Liver (tissue), 9 donors: ENCODE measurements around the gene COX5A. TPM values are rescaled to one million over a fixed set of nuclear protein-coding genes. Genes with fewer than 3 reads are reported as not detected.

Source experiments
- DNase-seq: peaks from one replicate; pipeline ENCODE4 v3.0.0-alpha.2; 2017; ENCODE audit warnings: low spot score
- H3K27ac ChIP-seq, 2 donors: one replicate each; pipeline ENCODE4 v1.7.0; 2013; ENCODE audit warnings: inconsistent platforms in 2 of 2, low read length in 2 of 2, control low read depth in 1 of 2, low read depth in 1 of 2, mild to moderate bottlenecking in 1 of 2
- H3K27me3 ChIP-seq, 4 donors: one replicate each; pipeline versions ENCODE4 v1.6.1 to v1.7.0; 2013; ENCODE audit warnings: low read length in 3 of 4, inconsistent platforms in 1 of 4, mild to moderate bottlenecking in 1 of 4, moderate library complexity in 1 of 4; ENCODE audit not compliant: control insufficient read depth in 4 of 4, insufficient read depth in 4 of 4
- H3K36me3 ChIP-seq, 4 donors: one replicate each; pipeline versions ENCODE4 v1.6.1 to v1.7.0; 2013; ENCODE audit warnings: low read length in 3 of 4, mild to moderate bottlenecking in 3 of 4, low read depth in 1 of 4, moderate library complexity in 1 of 4; ENCODE audit not compliant: control insufficient read depth in 4 of 4, insufficient read depth in 3 of 4
- H3K4me1 ChIP-seq, 4 donors: one replicate each; pipeline versions ENCODE4 v1.6.1 to v1.7.0; 2013; ENCODE audit warnings: low read length in 3 of 4, mild to moderate bottlenecking in 3 of 4, moderate library complexity in 1 of 4; ENCODE audit not compliant: control insufficient read depth in 4 of 4, insufficient read depth in 4 of 4
- H3K4me3 ChIP-seq, 3 donors: one replicate each; pipeline versions ENCODE4 v1.6.1 to v1.7.0; 2013; ENCODE audit warnings: low read length in 3 of 3, control low read depth in 1 of 3, low read depth in 1 of 3, mild to moderate bottlenecking in 1 of 3
- H3K9ac ChIP-seq, 2 donors: one replicate each; pipeline ENCODE4 v1.7.0; 2013; ENCODE audit warnings: low read length in 2 of 2, mild to moderate bottlenecking in 2 of 2, moderate library complexity in 2 of 2, control low read depth in 1 of 2, low read depth in 1 of 2
- H3K9me3 ChIP-seq, 4 donors: one replicate each; pipeline versions ENCODE4 v1.6.1 to v1.7.0; 2013; ENCODE audit warnings: low read length in 3 of 4; ENCODE audit not compliant: control insufficient read depth in 4 of 4
- CTCF ChIP-seq: fragments of 150-350 bp; IDR thresholded peaks from 2 replicates; pipeline ENCODE4 v1.5.1; 2017; ENCODE audit warnings: improper control_type of control experiment, low read depth, low read length; ENCODE audit not compliant: missing input control
- FOXA1 ChIP-seq: IDR thresholded peaks from 2 replicates; pipeline ENCODE4 v1.6.1; 2016; ENCODE audit warnings: antibody characterized with exemption
- FOXA2 ChIP-seq: IDR thresholded peaks from 2 replicates; pipeline ENCODE4 v1.6.1; 2016; ENCODE audit warnings: antibody characterized with exemption
- HNF4A ChIP-seq, 2 donors: conservative IDR thresholded peaks; 2 replicates each; pipeline ENCODE4 v1.6.1; 2016; ENCODE audit warnings: antibody characterized with exemption in 2 of 2, mild to moderate bottlenecking in 2 of 2
- JUND ChIP-seq, 2 donors: IDR thresholded peaks; 2 replicates each; pipeline ENCODE4 v1.6.1; 2016; ENCODE audit warnings: antibody characterized with exemption in 2 of 2
- NR2F2 ChIP-seq: IDR thresholded peaks from 2 replicates; pipeline ENCODE4 v1.6.1; 2016; ENCODE audit warnings: antibody characterized with exemption
- RAD21 ChIP-seq, 2 donors: IDR thresholded peaks; 2 replicates each; pipeline ENCODE4 v1.6.1; 2016; ENCODE audit warnings: antibody characterized with exemption in 2 of 2, mild to moderate bottlenecking in 2 of 2
- RXRA ChIP-seq, 2 donors: IDR thresholded peaks; 2 replicates each; pipeline ENCODE4 v1.6.1; 2017 to 2018; ENCODE audit warnings: antibody characterized with exemption in 2 of 2, mild to moderate bottlenecking in 1 of 2
- TAF1 ChIP-seq: conservative IDR thresholded peaks from 2 replicates; pipeline ENCODE4 v1.6.1; 2016; ENCODE audit warnings: antibody characterized with exemption, mild to moderate bottlenecking
- YY1 ChIP-seq: IDR thresholded peaks from 2 replicates; pipeline ENCODE4 v1.6.1; 2016; ENCODE audit warnings: antibody characterized with exemption, mild to moderate bottlenecking
- WGBS: extraction: QIAGEN DNeasy Blood & Tissue Kit; methylation state at CpG from one replicate; pipeline ENCODE4 v1.1.7; 2013; 5-methylcytosine and 5-hydroxymethylcytosine counted together
- polyA plus RNA-seq, 2 donors: library from polyadenylated mRNA; stranded (reverse) in 1 of 2; unstranded in 1 of 2; fragments of 200-250 nt in 1 of 2; fragments of >200 nt in 1 of 2; fragmentation: Nextera tagmentation in 1 of 2; extraction: Ambion mirVana in 1 of 2; gene quantifications; one replicate each; pipeline versions ENCODE4 v1.2.1 to v1.2.3, GENCODE V29; 2013 to 2015
- total RNA-seq, 2 donors: library from RNA; depleted of rRNA; stranded (reverse); fragments of >200 nt; gene quantifications; one replicate each; pipeline ENCODE4 v1.2.3, GENCODE V29; 2014
- TF ChIP-seq, protein P1 (sequence below): IDR thresholded peaks from 2 replicates; pipeline ENCODE4 v1.6.1; 2016; ENCODE audit warnings: antibody characterized with exemption
- TF ChIP-seq, protein P2 (sequence below): IDR thresholded peaks from 2 replicates; pipeline ENCODE4 v1.6.1; 2016; ENCODE audit warnings: antibody characterized with exemption
- TF ChIP-seq, protein P3 (sequence below): IDR thresholded peaks from 2 replicates; pipeline ENCODE4 v1.6.1; 2016; ENCODE audit warnings: antibody characterized with exemption, mild to moderate bottlenecking
- donor health status: healthy.
- donor health status: healthy.
- donor health status: healthy.
- donor health status: healthy.
- donor health status: healthy.

The COX5A gene
- total and polyA plus RNA-seq, 4 donors: 47.9 to 374 (median 190) TPM

GRCh38 chr15:74958908-74959585, 21.2 kb upstream of the COX5A start:
- DNase-seq: no peak

More at GRCh38 chr15:74958908-74959585, 21.2 kb upstream of the COX5A start:
- 9% methylated on average over 47 of the region's 47 CpGs for WGBS
- peaks cover 0 to 11% (median 4%) of the 10 kb centered on the region in 4 donors for H3K27me3 ChIP-seq
- no peak overlapping the region for H3K27ac ChIP-seq
- TF ChIP-seq CTCF (no peak), FOXA2 (no peak), JUND (IDR thresholded peaks at IDR 0.05) (no peak), FOXA1 (no peak), TAF1 (no peak), RAD21 (IDR thresholded peaks at IDR 0.05) (no peak), HNF4A (conservative IDR thresholded peaks at IDR 0.05) (no peak), RXRA (IDR thresholded peaks at IDR 0.05) (no peak), NR2F2 (no peak), YY1 (no peak)
- TF ChIP-seq, protein P1, sequence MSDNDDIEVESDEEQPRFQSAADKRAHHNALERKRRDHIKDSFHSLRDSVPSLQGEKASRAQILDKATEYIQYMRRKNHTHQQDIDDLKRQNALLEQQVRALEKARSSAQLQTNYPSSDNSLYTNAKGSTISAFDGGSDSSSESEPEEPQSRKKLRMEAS: no peak
- TF ChIP-seq, protein P2, sequence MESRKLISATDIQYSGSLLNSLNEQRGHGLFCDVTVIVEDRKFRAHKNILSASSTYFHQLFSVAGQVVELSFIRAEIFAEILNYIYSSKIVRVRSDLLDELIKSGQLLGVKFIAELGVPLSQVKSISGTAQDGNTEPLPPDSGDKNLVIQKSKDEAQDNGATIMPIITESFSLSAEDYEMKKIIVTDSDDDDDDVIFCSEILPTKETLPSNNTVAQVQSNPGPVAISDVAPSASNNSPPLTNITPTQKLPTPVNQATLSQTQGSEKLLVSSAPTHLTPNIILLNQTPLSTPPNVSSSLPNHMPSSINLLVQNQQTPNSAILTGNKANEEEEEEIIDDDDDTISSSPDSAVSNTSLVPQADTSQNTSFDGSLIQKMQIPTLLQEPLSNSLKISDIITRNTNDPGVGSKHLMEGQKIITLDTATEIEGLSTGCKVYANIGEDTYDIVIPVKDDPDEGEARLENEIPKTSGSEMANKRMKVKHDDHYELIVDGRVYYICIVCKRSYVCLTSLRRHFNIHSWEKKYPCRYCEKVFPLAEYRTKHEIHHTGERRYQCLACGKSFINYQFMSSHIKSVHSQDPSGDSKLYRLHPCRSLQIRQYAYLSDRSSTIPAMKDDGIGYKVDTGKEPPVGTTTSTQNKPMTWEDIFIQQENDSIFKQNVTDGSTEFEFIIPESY: no peak
- TF ChIP-seq, protein P3, sequence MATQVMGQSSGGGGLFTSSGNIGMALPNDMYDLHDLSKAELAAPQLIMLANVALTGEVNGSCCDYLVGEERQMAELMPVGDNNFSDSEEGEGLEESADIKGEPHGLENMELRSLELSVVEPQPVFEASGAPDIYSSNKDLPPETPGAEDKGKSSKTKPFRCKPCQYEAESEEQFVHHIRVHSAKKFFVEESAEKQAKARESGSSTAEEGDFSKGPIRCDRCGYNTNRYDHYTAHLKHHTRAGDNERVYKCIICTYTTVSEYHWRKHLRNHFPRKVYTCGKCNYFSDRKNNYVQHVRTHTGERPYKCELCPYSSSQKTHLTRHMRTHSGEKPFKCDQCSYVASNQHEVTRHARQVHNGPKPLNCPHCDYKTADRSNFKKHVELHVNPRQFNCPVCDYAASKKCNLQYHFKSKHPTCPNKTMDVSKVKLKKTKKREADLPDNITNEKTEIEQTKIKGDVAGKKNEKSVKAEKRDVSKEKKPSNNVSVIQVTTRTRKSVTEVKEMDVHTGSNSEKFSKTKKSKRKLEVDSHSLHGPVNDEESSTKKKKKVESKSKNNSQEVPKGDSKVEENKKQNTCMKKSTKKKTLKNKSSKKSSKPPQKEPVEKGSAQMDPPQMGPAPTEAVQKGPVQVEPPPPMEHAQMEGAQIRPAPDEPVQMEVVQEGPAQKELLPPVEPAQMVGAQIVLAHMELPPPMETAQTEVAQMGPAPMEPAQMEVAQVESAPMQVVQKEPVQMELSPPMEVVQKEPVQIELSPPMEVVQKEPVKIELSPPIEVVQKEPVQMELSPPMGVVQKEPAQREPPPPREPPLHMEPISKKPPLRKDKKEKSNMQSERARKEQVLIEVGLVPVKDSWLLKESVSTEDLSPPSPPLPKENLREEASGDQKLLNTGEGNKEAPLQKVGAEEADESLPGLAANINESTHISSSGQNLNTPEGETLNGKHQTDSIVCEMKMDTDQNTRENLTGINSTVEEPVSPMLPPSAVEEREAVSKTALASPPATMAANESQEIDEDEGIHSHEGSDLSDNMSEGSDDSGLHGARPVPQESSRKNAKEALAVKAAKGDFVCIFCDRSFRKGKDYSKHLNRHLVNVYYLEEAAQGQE: no peak
- peak overlapping the region in 2 of 3 donors; percentile 37 to 52 for H3K4me3 ChIP-seq
- H3K9me3 ChIP-seq: no peaks in the 10 kb centered on the region
- H3K9ac ChIP-seq: no peak overlapping the region
- peaks cover 17 to 28% (median 23%) of the 10 kb centered on the region in 4 donors for H3K4me1 ChIP-seq
- no peaks in the 10 kb centered on the region for H3K36me3 ChIP-seq
